ENCODE data around the gene CSKMT. TPM values are rescaled to one million over a fixed set of nuclear protein-coding genes. Genes with fewer than 3 reads are reported as not detected.

CSKMT gene
- total RNA-seq, 1 experiment from 2014 or later = 16.3 TPM

DNA sequence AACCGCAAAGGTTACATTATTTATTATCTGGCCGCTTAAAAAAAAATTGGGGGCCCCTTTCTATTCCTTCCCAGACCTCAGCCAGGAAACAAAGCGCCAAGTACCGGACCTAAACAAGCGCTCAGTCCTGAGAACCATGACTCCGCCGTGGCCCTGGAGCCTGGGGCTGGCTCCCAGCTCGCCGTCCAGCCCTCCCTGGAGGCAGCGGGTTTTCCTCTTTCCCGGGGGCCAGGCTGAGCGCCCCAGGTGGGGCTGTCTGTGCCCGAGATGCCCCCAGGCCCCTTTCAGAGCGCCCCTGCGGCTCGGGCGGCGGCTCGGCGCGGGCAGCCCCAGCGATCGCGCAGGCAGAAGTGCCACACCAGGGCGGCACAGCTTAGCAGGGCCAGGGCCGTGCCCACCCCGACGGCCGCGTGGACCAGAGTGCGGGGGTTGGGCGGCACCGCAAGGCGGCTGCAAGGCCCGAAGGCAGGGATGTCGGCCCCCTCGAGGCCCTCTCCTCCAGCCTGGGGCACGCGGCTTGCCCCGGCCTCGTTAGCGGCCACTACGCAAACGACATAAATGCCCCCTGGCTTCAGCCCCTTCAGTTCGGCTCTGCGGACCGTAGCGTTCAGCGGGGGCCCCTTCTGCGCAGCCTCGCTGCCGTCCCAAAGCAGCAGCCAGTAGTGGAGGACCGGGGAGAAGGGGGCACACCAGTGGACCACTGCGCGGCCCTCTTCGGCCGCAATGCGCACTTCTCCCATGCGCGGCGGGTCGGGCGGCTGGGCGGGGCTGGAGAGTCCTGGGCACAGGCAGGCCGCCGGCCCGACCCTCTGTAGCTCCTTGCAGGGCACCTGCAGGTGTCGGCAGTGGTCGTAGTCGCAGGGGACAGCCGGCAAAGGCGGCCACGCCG lies 22.6 kb downstream of the CSKMT start:
- CTCF ChIA-PET = no interaction called here
- no peak overlapping the region for H3K4me2 ChIP-seq (ENCODE audit: low read length)
- H3K27me3 ChIP-seq (ENCODE audit: low read length) = no peaks in the 10 kb centered on the region
- no peak overlapping the region for H3K9ac ChIP-seq (ENCODE audit: low read length)
- POLR2A ChIA-PET (ENCODE audit: unreplicated experiment) = no interaction called here
- H3K4me1 ChIP-seq (ENCODE audit: insufficient read depth, low read length) = no peaks in the 10 kb centered on the region
- no peaks in the 10 kb centered on the region for H3F3A ChIP-seq (ENCODE audit: low read length, unreplicated experiment)
- no peaks in the 10 kb centered on the region for H3K9me2 ChIP-seq (replicated peaks; ENCODE audit: low read length)
- BruUV-seq (replicated peaks) = no TSS peak
- H3K4me3 ChIP-seq (ENCODE audit: low read length) = no peak overlapping the region
- TF ChIP-seq EZH2 (IDR thresholded peaks at IDR 0.05; ENCODE audit: low read length, unreplicated experiment) = no peak
- no peak for TF ChIP-seq EZH2phosphoT487 (IDR thresholded peaks at IDR 0.05; ENCODE audit: borderline replicate concordance, low read length)
- TF ChIP-seq, protein P1, sequence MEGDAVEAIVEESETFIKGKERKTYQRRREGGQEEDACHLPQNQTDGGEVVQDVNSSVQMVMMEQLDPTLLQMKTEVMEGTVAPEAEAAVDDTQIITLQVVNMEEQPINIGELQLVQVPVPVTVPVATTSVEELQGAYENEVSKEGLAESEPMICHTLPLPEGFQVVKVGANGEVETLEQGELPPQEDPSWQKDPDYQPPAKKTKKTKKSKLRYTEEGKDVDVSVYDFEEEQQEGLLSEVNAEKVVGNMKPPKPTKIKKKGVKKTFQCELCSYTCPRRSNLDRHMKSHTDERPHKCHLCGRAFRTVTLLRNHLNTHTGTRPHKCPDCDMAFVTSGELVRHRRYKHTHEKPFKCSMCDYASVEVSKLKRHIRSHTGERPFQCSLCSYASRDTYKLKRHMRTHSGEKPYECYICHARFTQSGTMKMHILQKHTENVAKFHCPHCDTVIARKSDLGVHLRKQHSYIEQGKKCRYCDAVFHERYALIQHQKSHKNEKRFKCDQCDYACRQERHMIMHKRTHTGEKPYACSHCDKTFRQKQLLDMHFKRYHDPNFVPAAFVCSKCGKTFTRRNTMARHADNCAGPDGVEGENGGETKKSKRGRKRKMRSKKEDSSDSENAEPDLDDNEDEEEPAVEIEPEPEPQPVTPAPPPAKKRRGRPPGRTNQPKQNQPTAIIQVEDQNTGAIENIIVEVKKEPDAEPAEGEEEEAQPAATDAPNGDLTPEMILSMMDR (conservative IDR thresholded peaks at IDR 0.05; ENCODE audit: low read depth, low read length) = no peak
- H3K27ac ChIP-seq (ENCODE audit: low read length) = no peak overlapping the region
- H3K9me3 ChIP-seq (ENCODE audit: low read length) = no peaks in the 10 kb centered on the region
- intact Hi-C loops (cut with micrococcal nuclease) = no loop called here
- DNase-seq (no peak), ATAC-seq (no peak)
- H3K36me3 ChIP-seq (ENCODE audit: low read depth, low read length) = peaks cover 16% of the 10 kb centered on the region; the same call in 1 of the 2 replicates
- no peaks in the 10 kb centered on the region for H4K20me1 ChIP-seq (ENCODE audit: low read length)
- H2AFZ ChIP-seq (ENCODE audit: low read length) = no peak overlapping the region
- no peaks in the 10 kb centered on the region for H3K79me2 ChIP-seq (ENCODE audit: low read length)

DNA sequence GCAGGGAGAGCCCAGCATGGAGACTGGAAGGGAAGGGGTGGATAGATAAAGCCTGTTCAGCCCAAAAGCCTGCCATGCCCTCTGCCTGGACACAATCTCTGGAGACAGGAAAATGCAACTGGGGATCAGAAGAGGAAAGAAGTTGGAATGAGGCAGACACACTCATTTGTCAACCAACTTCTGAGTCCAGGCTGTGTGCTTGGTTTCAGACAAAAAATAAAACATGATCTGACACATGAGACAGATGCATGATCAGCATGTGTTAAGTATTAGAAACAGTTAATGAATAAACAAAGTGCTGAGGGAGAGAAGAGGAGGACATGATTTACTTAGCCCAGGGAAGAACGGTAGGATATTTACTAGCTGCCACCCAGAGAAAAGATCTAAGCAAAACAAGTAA lies 23.4 kb downstream of the CSKMT start:
- no peaks in the 10 kb centered on the region for H3F3A ChIP-seq (ENCODE audit: low read length, unreplicated experiment)
- no peaks in the 10 kb centered on the region for H3K27me3 ChIP-seq (ENCODE audit: low read length)
- POLR2A ChIA-PET (ENCODE audit: unreplicated experiment) = no interaction called here
- CTCF ChIA-PET = interaction anchor here (0.6 kb wide), 1 partner anchor 71 kb away, joined by 6 read pairs; no protein-coding TSS in a partner anchor
- no peak for TF ChIP-seq EZH2 (IDR thresholded peaks at IDR 0.05; ENCODE audit: low read length, unreplicated experiment)
- TF ChIP-seq, protein P1 (conservative IDR thresholded peaks at IDR 0.05; ENCODE audit: low read depth, low read length) = no peak
- no peak for TF ChIP-seq EZH2phosphoT487 (IDR thresholded peaks at IDR 0.05; ENCODE audit: borderline replicate concordance, low read length)
- no peak for ATAC-seq
- intact Hi-C loops (cut with micrococcal nuclease) = no loop called here
- H3K4me3 ChIP-seq (ENCODE audit: low read length) = no peak overlapping the region
- no peak overlapping the region for H3K27ac ChIP-seq (ENCODE audit: low read length)
- H3K9me3 ChIP-seq (ENCODE audit: low read length) = no peaks in the 10 kb centered on the region
- no peaks in the 10 kb centered on the region for H4K20me1 ChIP-seq (ENCODE audit: low read length)
- no peak overlapping the region for H3K4me2 ChIP-seq (ENCODE audit: low read length)
- no peak for DNase-seq
- no peak overlapping the region for H2AFZ ChIP-seq (ENCODE audit: low read length)
- H3K9me2 ChIP-seq (replicated peaks; ENCODE audit: low read length) = no peaks in the 10 kb centered on the region
- peaks cover 19% of the 10 kb centered on the region for H3K36me3 ChIP-seq (ENCODE audit: low read depth, low read length)
- H3K79me2 ChIP-seq (ENCODE audit: low read length) = no peaks in the 10 kb centered on the region
- no peaks in the 10 kb centered on the region for H3K4me1 ChIP-seq (ENCODE audit: insufficient read depth, low read length)
- no TSS peak for BruUV-seq (replicated peaks)
- H3K9ac ChIP-seq (ENCODE audit: low read length) = no peak overlapping the region

Data from PC-3 (cell line).